SJSA1 (cell line): ENCODE measurements around the gene ACY1. TPM values are rescaled to one million over a fixed set of nuclear protein-coding genes. Genes with fewer than 3 reads are reported as not detected.
A peak's percentile ranks its signal among the peaks of the same experiment; 100 is the strongest.

Experiments
- DNase-seq, 2 experiments: peaks; one replicate each; pipeline ENCODE4 v3.0.0-alpha.2; 2015 to 2020; ENCODE audit warnings: low spot score in 2 of 2, low read depth in 1 of 2
- H3K27ac ChIP-seq: fragments of 250-450 bp; sonication (Bioruptor Pico); 2 replicates; pipeline ENCODE4 v1.5.1; 2020; ENCODE audit warnings: mild to moderate bottlenecking, moderate library complexity
- H3K27me3 ChIP-seq: fragments of 250-450 bp; sonication (Bioruptor Pico); replicated peaks from 2 replicates; pipeline ENCODE4 v1.5.1; 2020; ENCODE audit warnings: mild to moderate bottlenecking, moderate library complexity
- H3K36me3 ChIP-seq: fragments of 250-450 bp; sonication (Bioruptor Pico); 2 replicates; pipeline ENCODE4 v1.5.1; 2020; ENCODE audit warnings: mild to moderate bottlenecking
- H3K4me1 ChIP-seq: fragments of 250-450 bp; sonication (Bioruptor Pico); replicated peaks from 2 replicates; pipeline ENCODE4 v1.6.1; 2021; ENCODE audit warnings: mild to moderate bottlenecking
- H3K4me3 ChIP-seq: fragments of 250-450 bp; sonication (Bioruptor Pico); 2 replicates; pipeline ENCODE4 v1.5.1; 2020; ENCODE audit warnings: mild to moderate bottlenecking
- H3K9me3 ChIP-seq: fragments of 250-450 bp; sonication (Bioruptor Pico); replicated peaks from 2 replicates; pipeline ENCODE4 v1.5.1; 2020; ENCODE audit warnings: mild to moderate bottlenecking
- total RNA-seq: library from RNA; depleted of rRNA; stranded (reverse); fragments of >200 nt; shearing (Covaris generic); gene quantifications from 2 replicates; pipeline ENCODE4 v1.2.3, GENCODE V29; 2014

ACY1 gene
- total RNA-seq, 1 experiment from 2014 or later = 11.0 TPM

GRCh38 chr3:51964521-51964920 lies 18.8 kb upstream of the ACY1 start:
- Histone ChIP-seq H3K9me3 (no peaks in the 10 kb centered on the region), H3K4me3 (no peak overlapping the region), H3K27ac (no peak overlapping the region), H3K4me1 (peaks cover 54% of the 10 kb centered on the region), H3K36me3 (peaks cover 46% of the 10 kb centered on the region), H3K27me3 (no peaks in the 10 kb centered on the region)
- no peak for DNase-seq

GRCh38 chr3:51966016-51966415 lies 17.3 kb upstream of the ACY1 start:
- H3K4me3 ChIP-seq = peak overlapping the region; percentile 92

GRCh38 chr3:51966486-51966885 lies 16.8 kb upstream of the ACY1 start:
- no peak for DNase-seq
- no peak overlapping the region for H3K27ac ChIP-seq
- H3K4me1 ChIP-seq = peaks cover 54% of the 10 kb centered on the region
- peaks cover 28% of the 10 kb centered on the region for H3K36me3 ChIP-seq
- peak overlapping the region; percentile 92 for H3K4me3 ChIP-seq
- no peaks in the 10 kb centered on the region for H3K9me3 ChIP-seq
- H3K27me3 ChIP-seq = no peaks in the 10 kb centered on the region

More at GRCh38 chr3:51966016-51966415, 17.3 kb upstream of the ACY1 start:
- peaks cover 31% of the 10 kb centered on the region for H3K36me3 ChIP-seq
- H3K27ac ChIP-seq = no peak overlapping the region
- DNase-seq = no peak
- peaks cover 54% of the 10 kb centered on the region for H3K4me1 ChIP-seq
- no peaks in the 10 kb centered on the region for H3K27me3 ChIP-seq
- no peaks in the 10 kb centered on the region for H3K9me3 ChIP-seq

- Histone ChIP-seq H3K9me3 (no peaks in the 10 kb centered on the region), H3K4me1 (peaks cover 54% of the 10 kb centered on the region), H3K27ac (peak overlapping the region; percentile 87), H3K4me3 (peak overlapping the region; percentile 92), H3K27me3 (no peaks in the 10 kb centered on the region), H3K36me3 (peaks cover 28% of the 10 kb centered on the region)
- no peak for DNase-seq
Observed at GRCh38 chr3:51966922-51967383, 16.4 kb upstream of the ACY1 start.

- Histone ChIP-seq H3K36me3 (peaks cover 25% of the 10 kb centered on the region), H3K4me3 (peak within 1 kb of the TSS; percentile 92), H3K9me3 (no peaks in the 10 kb centered on the region), H3K27ac (peak within 1 kb of the TSS; percentile 93), H3K4me1 (peaks cover 54% of the 10 kb centered on the region), H3K27me3 (no peaks in the 10 kb centered on the region)
- DNase-seq = peak; percentile 47 to 77
Observed at GRCh38 chr3:51967384-51968169, 15.8 kb upstream of the ACY1 start, which contains the start of gene PCBP4. Gene PCBP4, minus strand, starts transcription at chr3:51967454. Its CDS starts 6,214 bp downstream, at chr3:51961240.

- DNase-seq = no peak
- Histone ChIP-seq H3K27me3 (no peaks in the 10 kb centered on the region), H3K36me3 (peaks cover 22% of the 10 kb centered on the region), H3K4me1 (peaks cover 47% of the 10 kb centered on the region), H3K9me3 (no peaks in the 10 kb centered on the region), H3K27ac (peak overlapping the region; percentile 93), H3K4me3 (peak overlapping the region; percentile 92)
Observed at GRCh38 chr3:51968170-51968775, 15.1 kb upstream of the ACY1 start.

- Histone ChIP-seq H3K36me3 (peaks cover 14% of the 10 kb centered on the region), H3K4me1 (peaks cover 46% of the 10 kb centered on the region), H3K27ac (no peak overlapping the region), H3K27me3 (no peaks in the 10 kb centered on the region), H3K9me3 (no peaks in the 10 kb centered on the region), H3K4me3 (no peak overlapping the region)
- no peak for DNase-seq
Observed at GRCh38 chr3:51968883-51969678, 14.3 kb upstream of the ACY1 start.

GRCh38 chr3:51969841-51970240 lies 13.5 kb upstream of the ACY1 start:
- no peak for DNase-seq
- H3K27me3 ChIP-seq = no peaks in the 10 kb centered on the region
- no peak overlapping the region for H3K4me3 ChIP-seq
- no peaks in the 10 kb centered on the region for H3K9me3 ChIP-seq
- peaks cover 11% of the 10 kb centered on the region for H3K36me3 ChIP-seq
- peaks cover 46% of the 10 kb centered on the region for H3K4me1 ChIP-seq
- no peak overlapping the region for H3K27ac ChIP-seq

GRCh38 chr3:51970606-51971300 lies 12.6 kb upstream of the ACY1 start:
- no peak overlapping the region for H3K27ac ChIP-seq
- no peak overlapping the region for H3K4me3 ChIP-seq
- peaks cover 46% of the 10 kb centered on the region for H3K4me1 ChIP-seq
- H3K9me3 ChIP-seq = no peaks in the 10 kb centered on the region
- no peaks in the 10 kb centered on the region for H3K27me3 ChIP-seq
- peaks cover 11% of the 10 kb centered on the region for H3K36me3 ChIP-seq
- DNase-seq = no peak

GRCh38 chr3:51971350-51971749 lies 12.0 kb upstream of the ACY1 start:
- Histone ChIP-seq H3K27me3 (no peaks in the 10 kb centered on the region), H3K4me1 (peaks cover 41% of the 10 kb centered on the region), H3K4me3 (no peak overlapping the region), H3K9me3 (no peaks in the 10 kb centered on the region), H3K36me3 (peaks cover 11% of the 10 kb centered on the region), H3K27ac (no peak overlapping the region)
- no peak for DNase-seq

- Histone ChIP-seq H3K36me3 (no peaks in the 10 kb centered on the region), H3K4me3 (peak overlapping the region; percentile 58), H3K27me3 (no peaks in the 10 kb centered on the region), H3K27ac (no peak overlapping the region), H3K4me1 (peaks cover 25% of the 10 kb centered on the region), H3K9me3 (no peaks in the 10 kb centered on the region)
- no peak for DNase-seq
Observed at GRCh38 chr3:51974277-51974962, 8.9 kb upstream of the ACY1 start.

GRCh38 chr3:51974963-51975851 lies 8.1 kb upstream of the ACY1 start, which contains the start of gene ABHD14A:
Gene ABHD14A, plus strand, starts transcription at chr3:51975064. Its CDS starts 72 bp downstream, at chr3:51975136.
- Histone ChIP-seq H3K4me3 (peak within 1 kb of the TSS; percentile 58), H3K27ac (no peak within 1 kb of the TSS), H3K4me1 (peaks cover 25% of the 10 kb centered on the region), H3K9me3 (no peaks in the 10 kb centered on the region), H3K36me3 (no peaks in the 10 kb centered on the region), H3K27me3 (no peaks in the 10 kb centered on the region)
- DNase-seq = peak; percentile 58 to 69
